HG03378 (cell line): ENCODE results near the gene SEZ6L.
"Not testable (repeated sequence)": the region's sequence is repeated elsewhere in the genome, so short reads cannot be mapped to it uniquely, and the experiment has no call there.

Experiments used
- ATAC-seq: cut with Tn5 transposase; IDR thresholded peaks from one replicate; pipeline ENCODE4 v1.9.1; 2021; ENCODE audit warnings: mild to moderate bottlenecking, moderate library complexity; ENCODE audit not compliant: unreplicated experiment

SEZ6L gene

GRCh38 chr22:26374391-26375026, 205.2 kb downstream of the SEZ6L start:
- no peak for ATAC-seq

GRCh38 chr22:26377170-26377830, 208.0 kb downstream of the SEZ6L start:
- ATAC-seq = no peak

GRCh38 chr22:26380072-26380830, 211.0 kb downstream of the SEZ6L start:
- ATAC-seq = no peak

GRCh38 chr22:26382782-26383181, 213.5 kb downstream of the SEZ6L start:
- ATAC-seq = no peak

- no peak for ATAC-seq
These were observed 214.8 kb downstream of the SEZ6L start for GRCh38 chr22:26383968-26384556.

GRCh38 chr22:26385164-26385563, 215.9 kb downstream of the SEZ6L start:
- no peak for ATAC-seq

GRCh38 chr22:26389125-26389524, 219.9 kb downstream of the SEZ6L start:
- no peak for ATAC-seq

GRCh38 chr22:26391091-26391490, 221.8 kb downstream of the SEZ6L start:
- no peak for ATAC-seq

- ATAC-seq = no peak
These were observed 222.4 kb downstream of the SEZ6L start for GRCh38 chr22:26391623-26392022.

- no peak for ATAC-seq
These were observed 224.7 kb downstream of the SEZ6L start for GRCh38 chr22:26393929-26394328.

- no peak for ATAC-seq
These were observed 225.5 kb downstream of the SEZ6L start for GRCh38 chr22:26394777-26395176.

GRCh38 chr22:26395926-26396325, 226.7 kb downstream of the SEZ6L start:
- no peak for ATAC-seq

- no peak for ATAC-seq
These were observed 229.5 kb downstream of the SEZ6L start for GRCh38 chr22:26398741-26399153.

GRCh38 chr22:26399289-26399688, 230.0 kb downstream of the SEZ6L start:
- no peak for ATAC-seq

GRCh38 chr22:26401726-26402125, 232.5 kb downstream of the SEZ6L start:
- no peak for ATAC-seq

GRCh38 chr22:26404851-26405421, 235.7 kb downstream of the SEZ6L start:
- ATAC-seq = no peak

- no peak for ATAC-seq
These were observed 236.9 kb downstream of the SEZ6L start for GRCh38 chr22:26406118-26406517.

- ATAC-seq = not testable (repeated sequence)
These were observed 239.4 kb downstream of the SEZ6L start for GRCh38 chr22:26408562-26409220.

GRCh38 chr22:26409719-26410335, 240.6 kb downstream of the SEZ6L start:
- ATAC-seq = no peak

- ATAC-seq = no peak
These were observed 241.1 kb downstream of the SEZ6L start for GRCh38 chr22:26410386-26410785.
